ENCODE data around the gene CCL1. TPM values are rescaled to one million over a fixed set of nuclear protein-coding genes. Genes with fewer than 3 reads are reported as not detected.
A peak's percentile ranks its signal among the peaks of the same experiment; 100 is the strongest.

Gene CCL1
- total RNA-seq, 1 experiment from 2014 or later = not detected

DNA sequence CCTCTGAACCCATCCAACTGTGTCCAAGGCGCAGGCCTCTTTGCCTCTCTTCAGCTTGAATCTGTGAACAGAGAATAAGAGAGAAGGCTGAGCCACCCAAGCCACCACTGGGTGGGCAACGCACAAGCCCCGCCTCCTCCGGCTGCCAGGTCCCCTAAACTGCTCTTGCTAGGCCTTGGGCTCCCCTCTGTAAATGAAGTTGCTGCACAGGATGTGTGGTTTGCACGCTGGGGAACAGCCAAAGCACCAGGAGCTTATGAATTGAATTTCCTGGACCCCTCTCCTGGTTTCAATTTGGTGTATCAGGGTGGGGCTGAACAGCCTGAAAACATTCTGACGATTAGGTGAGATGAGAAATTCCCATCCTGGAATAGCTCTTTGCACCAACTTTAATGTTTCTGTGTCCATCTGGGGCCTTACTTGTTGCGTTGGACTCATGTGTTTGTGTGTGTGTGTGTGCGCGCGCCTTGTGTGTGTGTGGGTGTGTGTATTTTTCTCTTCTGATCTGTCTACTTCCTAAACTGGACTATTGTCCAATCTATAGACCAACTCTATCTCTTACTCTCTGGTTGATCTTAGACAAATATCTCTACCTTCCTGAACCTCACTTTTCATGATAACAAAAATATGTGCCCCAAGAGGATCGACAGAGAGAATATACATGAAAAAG, 2.3 kb downstream of the CCL1 start:
- H3K27ac Mint-ChIP-seq = no peak overlapping the region
- no peaks in the 10 kb centered on the region for H3K9me3 Mint-ChIP-seq
- peaks cover 13% of the 10 kb centered on the region; the same call in 1 of the 2 replicates for H3K27me3 Mint-ChIP-seq (ENCODE audit: low read depth)
- H3K36me3 Mint-ChIP-seq = no peaks in the 10 kb centered on the region
- DNase-seq (ENCODE audit: low spot score) (no peak), ATAC-seq (no peak)
- H3K4me3 Mint-ChIP-seq = no peak overlapping the region
- POLR2A ChIA-PET = interaction anchor here (1.2 kb wide), 2 partner anchors 159 to 160 kb away, joined by 4 to 7 read pairs; no protein-coding TSS in a partner anchor
- TF ChIP-seq FOXJ3 (CRISPR knock-in tag; IDR thresholded peaks at IDR 0.05; ENCODE audit: borderline replicate concordance) (no peak), ZNF263 (CRISPR knock-in tag; IDR thresholded peaks at IDR 0.05; ENCODE audit: low read depth) (no peak), ZBTB21 (CRISPR knock-in tag; IDR thresholded peaks at IDR 0.05; ENCODE audit: borderline replicate concordance) (no peak), IRF2 (CRISPR knock-in tag; IDR thresholded peaks at IDR 0.05; ENCODE audit: borderline replicate concordance, low read depth) (no peak), PRRX2 (CRISPR knock-in tag; IDR thresholded peaks at IDR 0.05) (no peak), OVOL2 (CRISPR knock-in tag; IDR thresholded peaks at IDR 0.05; ENCODE audit: borderline replicate concordance) (no peak), JAZF1 (CRISPR knock-in tag; IDR thresholded peaks at IDR 0.05) (no peak)
- TF ChIP-seq, protein P1, sequence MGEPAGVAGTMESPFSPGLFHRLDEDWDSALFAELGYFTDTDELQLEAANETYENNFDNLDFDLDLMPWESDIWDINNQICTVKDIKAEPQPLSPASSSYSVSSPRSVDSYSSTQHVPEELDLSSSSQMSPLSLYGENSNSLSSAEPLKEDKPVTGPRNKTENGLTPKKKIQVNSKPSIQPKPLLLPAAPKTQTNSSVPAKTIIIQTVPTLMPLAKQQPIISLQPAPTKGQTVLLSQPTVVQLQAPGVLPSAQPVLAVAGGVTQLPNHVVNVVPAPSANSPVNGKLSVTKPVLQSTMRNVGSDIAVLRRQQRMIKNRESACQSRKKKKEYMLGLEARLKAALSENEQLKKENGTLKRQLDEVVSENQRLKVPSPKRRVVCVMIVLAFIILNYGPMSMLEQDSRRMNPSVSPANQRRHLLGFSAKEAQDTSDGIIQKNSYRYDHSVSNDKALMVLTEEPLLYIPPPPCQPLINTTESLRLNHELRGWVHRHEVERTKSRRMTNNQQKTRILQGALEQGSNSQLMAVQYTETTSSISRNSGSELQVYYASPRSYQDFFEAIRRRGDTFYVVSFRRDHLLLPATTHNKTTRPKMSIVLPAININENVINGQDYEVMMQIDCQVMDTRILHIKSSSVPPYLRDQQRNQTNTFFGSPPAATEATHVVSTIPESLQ (CRISPR knock-in tag; IDR thresholded peaks at IDR 0.05) = no peak
- TF ChIP-seq, protein P2, sequence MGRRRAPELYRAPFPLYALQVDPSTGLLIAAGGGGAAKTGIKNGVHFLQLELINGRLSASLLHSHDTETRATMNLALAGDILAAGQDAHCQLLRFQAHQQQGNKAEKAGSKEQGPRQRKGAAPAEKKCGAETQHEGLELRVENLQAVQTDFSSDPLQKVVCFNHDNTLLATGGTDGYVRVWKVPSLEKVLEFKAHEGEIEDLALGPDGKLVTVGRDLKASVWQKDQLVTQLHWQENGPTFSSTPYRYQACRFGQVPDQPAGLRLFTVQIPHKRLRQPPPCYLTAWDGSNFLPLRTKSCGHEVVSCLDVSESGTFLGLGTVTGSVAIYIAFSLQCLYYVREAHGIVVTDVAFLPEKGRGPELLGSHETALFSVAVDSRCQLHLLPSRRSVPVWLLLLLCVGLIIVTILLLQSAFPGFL (CRISPR knock-in tag; IDR thresholded peaks at IDR 0.05; ENCODE audit: borderline replicate concordance) = no peak
- TF ChIP-seq, protein P3, sequence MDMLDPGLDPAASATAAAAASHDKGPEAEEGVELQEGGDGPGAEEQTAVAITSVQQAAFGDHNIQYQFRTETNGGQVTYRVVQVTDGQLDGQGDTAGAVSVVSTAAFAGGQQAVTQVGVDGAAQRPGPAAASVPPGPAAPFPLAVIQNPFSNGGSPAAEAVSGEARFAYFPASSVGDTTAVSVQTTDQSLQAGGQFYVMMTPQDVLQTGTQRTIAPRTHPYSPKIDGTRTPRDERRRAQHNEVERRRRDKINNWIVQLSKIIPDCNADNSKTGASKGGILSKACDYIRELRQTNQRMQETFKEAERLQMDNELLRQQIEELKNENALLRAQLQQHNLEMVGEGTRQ (CRISPR knock-in tag; IDR thresholded peaks at IDR 0.05) = no peak
- peaks cover 3% of the 10 kb centered on the region; the same call in 1 of the 2 replicates for H3K4me1 Mint-ChIP-seq
- CTCF ChIA-PET = interaction anchor here (0.6 to 6.8 kb wide), 89 partner anchors 9 to 721 kb away, joined by 3 to 346 read pairs (median 6); partner anchors contain the start of genes CCL11, CCL2 and CCL8

DNA sequence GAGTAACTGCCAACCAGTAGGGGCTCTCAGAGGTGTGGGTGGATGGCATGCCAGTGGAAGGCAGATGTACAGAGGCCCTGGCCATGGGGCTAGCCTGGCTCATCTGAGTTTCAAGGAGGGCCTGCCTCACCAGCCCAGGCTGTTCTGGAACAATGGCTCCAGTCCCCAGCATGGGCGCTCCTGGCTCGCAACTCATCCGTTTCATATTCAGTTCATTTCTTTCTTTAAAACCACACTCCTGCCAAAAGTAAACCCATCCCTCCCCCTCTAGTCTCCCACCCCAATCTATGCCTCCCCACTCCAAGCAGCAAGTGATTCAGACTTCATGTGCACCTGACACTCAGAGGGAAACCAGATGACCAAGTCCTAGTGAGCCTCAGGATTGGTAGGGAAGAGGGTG, 4.4 kb downstream of the CCL1 start:
- Mint-ChIP-seq H3K4me1 (peaks cover 3% of the 10 kb centered on the region; the same call in 1 of the 2 replicates), H3K9me3 (peaks cover 4% of the 10 kb centered on the region), H3K4me3 (no peak overlapping the region), H3K27ac (no peak overlapping the region), H3K36me3 (no peaks in the 10 kb centered on the region; the same call in 1 of the 2 replicates), H3K27me3 (ENCODE audit: low read depth) (peaks cover 13% of the 10 kb centered on the region; the same call in 1 of the 2 replicates)
- DNase-seq (ENCODE audit: low spot score) (no peak), ATAC-seq (no peak)
- ChIA-PET CTCF (interaction anchor here (6.8 kb wide), 1 partner anchor 156 kb away, joined by 346 read pairs; no protein-coding TSS in a partner anchor), POLR2A (no interaction called here)
- TF ChIP-seq, protein P4, sequence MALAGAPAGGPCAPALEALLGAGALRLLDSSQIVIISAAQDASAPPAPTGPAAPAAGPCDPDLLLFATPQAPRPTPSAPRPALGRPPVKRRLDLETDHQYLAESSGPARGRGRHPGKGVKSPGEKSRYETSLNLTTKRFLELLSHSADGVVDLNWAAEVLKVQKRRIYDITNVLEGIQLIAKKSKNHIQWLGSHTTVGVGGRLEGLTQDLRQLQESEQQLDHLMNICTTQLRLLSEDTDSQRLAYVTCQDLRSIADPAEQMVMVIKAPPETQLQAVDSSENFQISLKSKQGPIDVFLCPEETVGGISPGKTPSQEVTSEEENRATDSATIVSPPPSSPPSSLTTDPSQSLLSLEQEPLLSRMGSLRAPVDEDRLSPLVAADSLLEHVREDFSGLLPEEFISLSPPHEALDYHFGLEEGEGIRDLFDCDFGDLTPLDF (CRISPR knock-in tag; IDR thresholded peaks at IDR 0.05) = no peak

DNA sequence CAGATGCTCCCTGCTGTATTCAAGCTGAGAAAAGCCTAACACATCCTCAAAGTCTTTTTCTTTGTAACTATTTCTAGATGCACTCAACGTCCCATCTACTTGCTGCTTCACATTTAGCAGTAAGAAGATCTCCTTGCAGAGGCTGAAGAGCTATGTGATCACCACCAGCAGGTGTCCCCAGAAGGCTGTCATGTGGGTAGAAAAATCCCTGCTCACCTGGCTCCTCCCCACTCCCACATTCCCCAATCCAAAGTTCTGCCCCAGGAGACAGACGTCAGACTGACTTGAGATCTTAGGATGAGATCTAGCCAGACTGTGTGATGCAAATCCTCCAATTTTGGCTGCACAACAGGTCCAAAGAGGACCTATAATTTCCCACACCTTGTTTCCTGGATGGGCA, 5.6 kb downstream of the CCL1 start:
- peak; percentile 59 for ATAC-seq
- H3K27me3 Mint-ChIP-seq (ENCODE audit: low read depth) = peaks cover 7% of the 10 kb centered on the region
- no peaks in the 10 kb centered on the region; the same call in 1 of the 2 replicates for H3K36me3 Mint-ChIP-seq
- no peak overlapping the region for H3K4me3 Mint-ChIP-seq
- H3K27ac Mint-ChIP-seq = no peak overlapping the region
- no peak for TF ChIP-seq NR3C1 (CRISPR knock-in tag; conservative IDR thresholded peaks at IDR 0.05; ENCODE audit: low read depth)
- no peak for TF ChIP-seq SOX15 (CRISPR knock-in tag; IDR thresholded peaks at IDR 0.05)
- no peak for TF ChIP-seq CBFB (CRISPR knock-in tag; IDR thresholded peaks at IDR 0.05; ENCODE audit: low read depth)
- TF ChIP-seq ZNF317 (CRISPR knock-in tag; IDR thresholded peaks at IDR 0.05; ENCODE audit: borderline replicate concordance, low read depth) = no peak
- no peak for TF ChIP-seq PRRX2 (CRISPR knock-in tag; IDR thresholded peaks at IDR 0.05)
- TF ChIP-seq OVOL2 (CRISPR knock-in tag; IDR thresholded peaks at IDR 0.05; ENCODE audit: borderline replicate concordance) = no peak
- TF ChIP-seq, protein P5, sequence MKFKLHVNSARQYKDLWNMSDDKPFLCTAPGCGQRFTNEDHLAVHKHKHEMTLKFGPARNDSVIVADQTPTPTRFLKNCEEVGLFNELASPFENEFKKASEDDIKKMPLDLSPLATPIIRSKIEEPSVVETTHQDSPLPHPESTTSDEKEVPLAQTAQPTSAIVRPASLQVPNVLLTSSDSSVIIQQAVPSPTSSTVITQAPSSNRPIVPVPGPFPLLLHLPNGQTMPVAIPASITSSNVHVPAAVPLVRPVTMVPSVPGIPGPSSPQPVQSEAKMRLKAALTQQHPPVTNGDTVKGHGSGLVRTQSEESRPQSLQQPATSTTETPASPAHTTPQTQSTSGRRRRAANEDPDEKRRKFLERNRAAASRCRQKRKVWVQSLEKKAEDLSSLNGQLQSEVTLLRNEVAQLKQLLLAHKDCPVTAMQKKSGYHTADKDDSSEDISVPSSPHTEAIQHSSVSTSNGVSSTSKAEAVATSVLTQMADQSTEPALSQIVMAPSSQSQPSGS (CRISPR knock-in tag; IDR thresholded peaks at IDR 0.05; ENCODE audit: borderline replicate concordance, low read depth) = no peak
- TF ChIP-seq, protein P6, sequence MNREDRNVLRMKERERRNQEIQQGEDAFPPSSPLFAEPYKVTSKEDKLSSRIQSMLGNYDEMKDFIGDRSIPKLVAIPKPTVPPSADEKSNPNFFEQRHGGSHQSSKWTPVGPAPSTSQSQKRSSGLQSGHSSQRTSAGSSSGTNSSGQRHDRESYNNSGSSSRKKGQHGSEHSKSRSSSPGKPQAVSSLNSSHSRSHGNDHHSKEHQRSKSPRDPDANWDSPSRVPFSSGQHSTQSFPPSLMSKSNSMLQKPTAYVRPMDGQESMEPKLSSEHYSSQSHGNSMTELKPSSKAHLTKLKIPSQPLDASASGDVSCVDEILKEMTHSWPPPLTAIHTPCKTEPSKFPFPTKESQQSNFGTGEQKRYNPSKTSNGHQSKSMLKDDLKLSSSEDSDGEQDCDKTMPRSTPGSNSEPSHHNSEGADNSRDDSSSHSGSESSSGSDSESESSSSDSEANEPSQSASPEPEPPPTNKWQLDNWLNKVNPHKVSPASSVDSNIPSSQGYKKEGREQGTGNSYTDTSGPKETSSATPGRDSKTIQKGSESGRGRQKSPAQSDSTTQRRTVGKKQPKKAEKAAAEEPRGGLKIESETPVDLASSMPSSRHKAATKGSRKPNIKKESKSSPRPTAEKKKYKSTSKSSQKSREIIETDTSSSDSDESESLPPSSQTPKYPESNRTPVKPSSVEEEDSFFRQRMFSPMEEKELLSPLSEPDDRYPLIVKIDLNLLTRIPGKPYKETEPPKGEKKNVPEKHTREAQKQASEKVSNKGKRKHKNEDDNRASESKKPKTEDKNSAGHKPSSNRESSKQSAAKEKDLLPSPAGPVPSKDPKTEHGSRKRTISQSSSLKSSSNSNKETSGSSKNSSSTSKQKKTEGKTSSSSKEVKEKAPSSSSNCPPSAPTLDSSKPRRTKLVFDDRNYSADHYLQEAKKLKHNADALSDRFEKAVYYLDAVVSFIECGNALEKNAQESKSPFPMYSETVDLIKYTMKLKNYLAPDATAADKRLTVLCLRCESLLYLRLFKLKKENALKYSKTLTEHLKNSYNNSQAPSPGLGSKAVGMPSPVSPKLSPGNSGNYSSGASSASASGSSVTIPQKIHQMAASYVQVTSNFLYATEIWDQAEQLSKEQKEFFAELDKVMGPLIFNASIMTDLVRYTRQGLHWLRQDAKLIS (CRISPR knock-in tag; IDR thresholded peaks at IDR 0.05; ENCODE audit: borderline replicate concordance) = no peak
- CTCF ChIA-PET = interaction anchor here (0.6 to 6.8 kb wide), 7 partner anchors 9 to 186 kb away, joined by 3 to 346 read pairs (median 4); no protein-coding TSS in a partner anchor
- POLR2A ChIA-PET = no interaction called here
- no peak for DNase-seq (ENCODE audit: low spot score)
- peaks cover 10% of the 10 kb centered on the region for H3K9me3 Mint-ChIP-seq
- H3K4me1 Mint-ChIP-seq = peaks cover 3% of the 10 kb centered on the region; the same call in 1 of the 2 replicates

Data from WTC11 (cell line).